ENCODE results near the gene ADPRS.

GRCh38 chr1:36108314-36108713, 19.6 kb downstream of the ADPRS start:
- TF ChIP-seq CTCF (IDR thresholded peaks at IDR 0.05): no peak
- TF ChIP-seq POLR2A (IDR thresholded peaks at IDR 0.05): no peak
